WTC11 (cell line): Measurements from ENCODE around the gene ZBP1. TPM values are rescaled to one million over a fixed set of nuclear protein-coding genes. Genes with fewer than 3 reads are reported as not detected.

ENCODE experiments used
- ATAC-seq: fragments of 200-7000 bp; cut with Tn5 transposase; 2 replicates; pipeline ENCODE4 v1.10.0; 2021; ENCODE audit warnings: mild to moderate bottlenecking, moderate library complexity
- CTCF ChIA-PET: fragments of 300-600 bp; sonication (Branson Sonifier 250); formaldehyde crosslinking; loops from one replicate; lab custom pipeline; 2021; ENCODE audit warnings: antibody characterized with exemption; lab: Charles Lee
- POLR2A ChIA-PET: fragments of 350-600 bp; sonication (Branson Sonifier 250); formaldehyde crosslinking; loops from one replicate; lab custom pipeline; 2021; ENCODE audit warnings: antibody characterized with exemption; lab: Charles Lee
- DNase-seq: peaks from one replicate; pipeline ENCODE4 v3.0.0; 2021; ENCODE audit warnings: low spot score
- H3K27ac Mint-ChIP-seq: 2 replicates; pipeline ENCODE4 v1.8.0; 2021; ENCODE audit warnings: mixed read lengths
- H3K27me3 Mint-ChIP-seq: 2 replicates; pipeline ENCODE4 v1.8.0; 2021; ENCODE audit warnings: low read depth, mild to moderate bottlenecking, moderate library complexity, mixed read lengths
- H3K36me3 Mint-ChIP-seq: 2 replicates; pipeline ENCODE4 v1.8.0; 2021; ENCODE audit warnings: mixed read lengths
- H3K4me1 Mint-ChIP-seq: 2 replicates; pipeline ENCODE4 v1.8.0; 2022; ENCODE audit warnings: mixed read lengths
- H3K4me3 Mint-ChIP-seq: 2 replicates; pipeline ENCODE4 v1.8.0; 2021; ENCODE audit warnings: mild to moderate bottlenecking, moderate library complexity, mixed read lengths
- H3K9me3 Mint-ChIP-seq: 2 replicates; pipeline ENCODE4 v1.8.0; 2021; ENCODE audit warnings: mixed read lengths
- ATF1 ChIP-seq: sonication (generic); formaldehyde crosslinking; IDR thresholded peaks from 2 replicates; pipeline ENCODE4 v1.8.1; 2023; ENCODE audit warnings: mild to moderate bottlenecking, moderate library complexity, missing genetic modification reagents
- CREB1 ChIP-seq: sonication (generic); formaldehyde crosslinking; IDR thresholded peaks from 2 replicates; pipeline ENCODE4 v1.8.0; 2023; ENCODE audit warnings: mild to moderate bottlenecking, missing genetic modification reagents
- CREM ChIP-seq: sonication (generic); formaldehyde crosslinking; IDR thresholded peaks from 2 replicates; pipeline ENCODE4 v1.8.1; 2022; ENCODE audit warnings: mild to moderate bottlenecking, missing genetic modification reagents, moderate library complexity
- ELF4 ChIP-seq: sonication (generic); formaldehyde crosslinking; IDR thresholded peaks from 2 replicates; pipeline ENCODE4 v1.8.1; 2022; ENCODE audit warnings: low read depth, mild to moderate bottlenecking, moderate library complexity, missing genetic modification reagents
- EMX1 ChIP-seq: fragments of 250-450 bp; sonication (Bioruptor Pico); IDR thresholded peaks from 2 replicates; pipeline ENCODE4 v1.8.0; 2021; ENCODE audit warnings: mild to moderate bottlenecking
- ESRRA ChIP-seq: sonication (generic); formaldehyde crosslinking; IDR thresholded peaks from 2 replicates; pipeline ENCODE4 v1.8.1; 2022; ENCODE audit warnings: mild to moderate bottlenecking, missing genetic modification reagents, borderline replicate concordance
- ETV6 ChIP-seq: sonication (generic); formaldehyde crosslinking; IDR thresholded peaks from 2 replicates; pipeline ENCODE4 v1.8.1; 2022; ENCODE audit warnings: mild to moderate bottlenecking, missing genetic modification reagents
- HMGA2 ChIP-seq: fragments of 250-450 bp; sonication (Bioruptor Pico); IDR thresholded peaks from 2 replicates; pipeline ENCODE4 v1.4.0; 2021; ENCODE audit warnings: mild to moderate bottlenecking, moderate library complexity
- KAT7 ChIP-seq: sonication (generic); formaldehyde crosslinking; IDR thresholded peaks from 2 replicates; pipeline ENCODE4 v1.8.1; 2023; ENCODE audit warnings: missing genetic modification reagents, mild to moderate bottlenecking, borderline replicate concordance
- NFE2L1 ChIP-seq: sonication (generic); formaldehyde crosslinking; IDR thresholded peaks from 2 replicates; pipeline ENCODE4 v1.8.1; 2023; ENCODE audit warnings: missing genetic modification reagents
- NFYB ChIP-seq: sonication (generic); formaldehyde crosslinking; conservative IDR thresholded peaks from 2 replicates; pipeline ENCODE4 v1.8.0; 2022; ENCODE audit warnings: low read depth, missing genetic modification reagents
- NR2C2 ChIP-seq: sonication (generic); formaldehyde crosslinking; IDR thresholded peaks from 2 replicates; pipeline ENCODE4 v1.8.0; 2022; ENCODE audit warnings: mild to moderate bottlenecking, missing genetic modification reagents
- SMAD3 ChIP-seq: sonication (generic); formaldehyde crosslinking; IDR thresholded peaks from 2 replicates; pipeline ENCODE4 v1.8.0; 2022; ENCODE audit warnings: missing genetic modification reagents, mild to moderate bottlenecking, borderline replicate concordance
- ZMAT4 ChIP-seq: fragments of 250-450 bp; sonication (Bioruptor Pico); IDR thresholded peaks from 2 replicates; pipeline ENCODE4 v1.9.0; 2021; ENCODE audit warnings: mild to moderate bottlenecking
- ZNF671 ChIP-seq: fragments of 250-450 bp; sonication (Bioruptor Pico); IDR thresholded peaks from 2 replicates; pipeline ENCODE4 v1.8.0; 2021; ENCODE audit warnings: mild to moderate bottlenecking
- total RNA-seq: library from RNA; stranded (reverse); gene quantifications from 3 replicates; pipeline ENCODE4 v1.2.3, GENCODE V29; 2021
- TF ChIP-seq, protein P1 (sequence below): fragments of 250-450 bp; sonication (Bioruptor Pico); conservative IDR thresholded peaks from 2 replicates; pipeline ENCODE4 v1.9.0; 2021; ENCODE audit warnings: mild to moderate bottlenecking
- TF ChIP-seq, protein P2 (sequence below): sonication (generic); formaldehyde crosslinking; IDR thresholded peaks from 2 replicates; pipeline ENCODE4 v1.8.0; 2023; ENCODE audit warnings: missing genetic modification reagents, mild to moderate bottlenecking, borderline replicate concordance
- TF ChIP-seq, protein P3 (sequence below): fragments of 200-600 bp; IDR thresholded peaks from 2 replicates; pipeline ENCODE4 v1.8.0; 2022; ENCODE audit warnings: antibody characterized with exemption
- TF ChIP-seq, protein P4 (sequence below): sonication (generic); formaldehyde crosslinking; IDR thresholded peaks from 2 replicates; pipeline ENCODE4 v1.8.0; 2022; ENCODE audit warnings: mild to moderate bottlenecking, missing genetic modification reagents
- TF ChIP-seq, protein P5 (sequence below): sonication (generic); formaldehyde crosslinking; IDR thresholded peaks from 2 replicates; pipeline ENCODE4 v1.8.1; 2023; ENCODE audit warnings: mild to moderate bottlenecking, missing genetic modification reagents, moderate library complexity

The ZBP1 gene
- total RNA-seq, 1 experiment from 2014 or later = not detected

GRCh38 chr20:57584768-57585461, 35.3 kb downstream of the ZBP1 start:
- Mint-ChIP-seq H3K4me3 (no peak overlapping the region), H3K4me1 (peaks cover 15% of the 10 kb centered on the region), H3K27ac (no peak overlapping the region), H3K36me3 (peaks cover 5% of the 10 kb centered on the region; the same call in 1 of the 2 replicates), H3K9me3 (peaks cover 15% of the 10 kb centered on the region), H3K27me3 (peaks cover 3% of the 10 kb centered on the region; the same call in 1 of the 2 replicates)
- ATAC-seq = no peak
- DNase-seq = no peak
- TF ChIP-seq ZMAT4 (CRISPR knock-in tag) = no peak
- TF ChIP-seq, protein P1, sequence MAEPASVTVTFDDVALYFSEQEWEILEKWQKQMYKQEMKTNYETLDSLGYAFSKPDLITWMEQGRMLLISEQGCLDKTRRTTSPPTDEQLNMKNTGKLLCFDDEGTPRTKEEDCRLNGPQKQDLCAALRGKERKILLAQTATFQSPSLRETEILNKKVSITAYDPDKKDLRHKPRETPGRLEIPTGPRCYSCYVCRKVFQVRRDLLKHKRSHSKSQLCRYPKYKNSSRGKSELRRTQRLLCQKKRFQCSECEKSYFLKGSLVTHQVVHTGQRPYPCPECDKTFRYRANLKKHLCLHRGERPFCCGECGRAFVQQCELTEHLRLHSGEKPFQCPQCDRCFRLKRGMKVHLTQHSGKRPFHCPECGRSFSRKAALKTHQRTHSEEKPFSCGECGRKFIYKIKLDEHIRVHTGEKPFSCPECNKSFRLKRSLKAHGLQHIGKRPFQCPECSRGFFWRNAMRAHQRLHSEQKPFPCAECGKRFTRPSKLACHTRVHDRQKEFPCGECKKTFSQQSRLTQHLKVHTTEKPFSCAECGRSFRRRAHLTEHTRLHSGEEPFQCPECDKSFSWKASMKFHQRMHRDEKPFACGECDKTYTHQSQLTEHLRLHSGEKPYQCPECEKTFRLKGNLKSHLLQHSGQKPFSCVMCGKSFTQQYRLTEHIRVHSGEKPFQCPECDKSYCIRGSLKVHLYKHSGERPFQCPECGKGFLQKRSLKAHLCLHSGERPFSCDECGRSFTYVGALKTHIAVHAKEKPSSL = no peak
- TF ChIP-seq, protein P2, sequence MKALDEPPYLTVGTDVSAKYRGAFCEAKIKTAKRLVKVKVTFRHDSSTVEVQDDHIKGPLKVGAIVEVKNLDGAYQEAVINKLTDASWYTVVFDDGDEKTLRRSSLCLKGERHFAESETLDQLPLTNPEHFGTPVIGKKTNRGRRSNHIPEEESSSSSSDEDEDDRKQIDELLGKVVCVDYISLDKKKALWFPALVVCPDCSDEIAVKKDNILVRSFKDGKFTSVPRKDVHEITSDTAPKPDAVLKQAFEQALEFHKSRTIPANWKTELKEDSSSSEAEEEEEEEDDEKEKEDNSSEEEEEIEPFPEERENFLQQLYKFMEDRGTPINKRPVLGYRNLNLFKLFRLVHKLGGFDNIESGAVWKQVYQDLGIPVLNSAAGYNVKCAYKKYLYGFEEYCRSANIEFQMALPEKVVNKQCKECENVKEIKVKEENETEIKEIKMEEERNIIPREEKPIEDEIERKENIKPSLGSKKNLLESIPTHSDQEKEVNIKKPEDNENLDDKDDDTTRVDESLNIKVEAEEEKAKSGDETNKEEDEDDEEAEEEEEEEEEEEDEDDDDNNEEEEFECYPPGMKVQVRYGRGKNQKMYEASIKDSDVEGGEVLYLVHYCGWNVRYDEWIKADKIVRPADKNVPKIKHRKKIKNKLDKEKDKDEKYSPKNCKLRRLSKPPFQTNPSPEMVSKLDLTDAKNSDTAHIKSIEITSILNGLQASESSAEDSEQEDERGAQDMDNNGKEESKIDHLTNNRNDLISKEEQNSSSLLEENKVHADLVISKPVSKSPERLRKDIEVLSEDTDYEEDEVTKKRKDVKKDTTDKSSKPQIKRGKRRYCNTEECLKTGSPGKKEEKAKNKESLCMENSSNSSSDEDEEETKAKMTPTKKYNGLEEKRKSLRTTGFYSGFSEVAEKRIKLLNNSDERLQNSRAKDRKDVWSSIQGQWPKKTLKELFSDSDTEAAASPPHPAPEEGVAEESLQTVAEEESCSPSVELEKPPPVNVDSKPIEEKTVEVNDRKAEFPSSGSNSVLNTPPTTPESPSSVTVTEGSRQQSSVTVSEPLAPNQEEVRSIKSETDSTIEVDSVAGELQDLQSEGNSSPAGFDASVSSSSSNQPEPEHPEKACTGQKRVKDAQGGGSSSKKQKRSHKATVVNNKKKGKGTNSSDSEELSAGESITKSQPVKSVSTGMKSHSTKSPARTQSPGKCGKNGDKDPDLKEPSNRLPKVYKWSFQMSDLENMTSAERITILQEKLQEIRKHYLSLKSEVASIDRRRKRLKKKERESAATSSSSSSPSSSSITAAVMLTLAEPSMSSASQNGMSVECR (CRISPR knock-in tag) = no peak
- no peak for TF ChIP-seq ZNF671 (CRISPR knock-in tag)
- no peak for TF ChIP-seq EMX1
- TF ChIP-seq CREM (CRISPR knock-in tag) = no peak
- TF ChIP-seq CREB1 (CRISPR knock-in tag) = no peak
- TF ChIP-seq, protein P3, sequence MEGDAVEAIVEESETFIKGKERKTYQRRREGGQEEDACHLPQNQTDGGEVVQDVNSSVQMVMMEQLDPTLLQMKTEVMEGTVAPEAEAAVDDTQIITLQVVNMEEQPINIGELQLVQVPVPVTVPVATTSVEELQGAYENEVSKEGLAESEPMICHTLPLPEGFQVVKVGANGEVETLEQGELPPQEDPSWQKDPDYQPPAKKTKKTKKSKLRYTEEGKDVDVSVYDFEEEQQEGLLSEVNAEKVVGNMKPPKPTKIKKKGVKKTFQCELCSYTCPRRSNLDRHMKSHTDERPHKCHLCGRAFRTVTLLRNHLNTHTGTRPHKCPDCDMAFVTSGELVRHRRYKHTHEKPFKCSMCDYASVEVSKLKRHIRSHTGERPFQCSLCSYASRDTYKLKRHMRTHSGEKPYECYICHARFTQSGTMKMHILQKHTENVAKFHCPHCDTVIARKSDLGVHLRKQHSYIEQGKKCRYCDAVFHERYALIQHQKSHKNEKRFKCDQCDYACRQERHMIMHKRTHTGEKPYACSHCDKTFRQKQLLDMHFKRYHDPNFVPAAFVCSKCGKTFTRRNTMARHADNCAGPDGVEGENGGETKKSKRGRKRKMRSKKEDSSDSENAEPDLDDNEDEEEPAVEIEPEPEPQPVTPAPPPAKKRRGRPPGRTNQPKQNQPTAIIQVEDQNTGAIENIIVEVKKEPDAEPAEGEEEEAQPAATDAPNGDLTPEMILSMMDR = no peak
- no peak for TF ChIP-seq NFYB (CRISPR knock-in tag)
- TF ChIP-seq KAT7 = no peak
- TF ChIP-seq NFE2L1 (CRISPR knock-in tag) = no peak
- no peak for TF ChIP-seq HMGA2 (CRISPR knock-in tag)
- TF ChIP-seq ELF4 = no peak
- no peak for TF ChIP-seq ETV6
- TF ChIP-seq, protein P4, sequence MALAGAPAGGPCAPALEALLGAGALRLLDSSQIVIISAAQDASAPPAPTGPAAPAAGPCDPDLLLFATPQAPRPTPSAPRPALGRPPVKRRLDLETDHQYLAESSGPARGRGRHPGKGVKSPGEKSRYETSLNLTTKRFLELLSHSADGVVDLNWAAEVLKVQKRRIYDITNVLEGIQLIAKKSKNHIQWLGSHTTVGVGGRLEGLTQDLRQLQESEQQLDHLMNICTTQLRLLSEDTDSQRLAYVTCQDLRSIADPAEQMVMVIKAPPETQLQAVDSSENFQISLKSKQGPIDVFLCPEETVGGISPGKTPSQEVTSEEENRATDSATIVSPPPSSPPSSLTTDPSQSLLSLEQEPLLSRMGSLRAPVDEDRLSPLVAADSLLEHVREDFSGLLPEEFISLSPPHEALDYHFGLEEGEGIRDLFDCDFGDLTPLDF (CRISPR knock-in tag) = no peak
- TF ChIP-seq, protein P5, sequence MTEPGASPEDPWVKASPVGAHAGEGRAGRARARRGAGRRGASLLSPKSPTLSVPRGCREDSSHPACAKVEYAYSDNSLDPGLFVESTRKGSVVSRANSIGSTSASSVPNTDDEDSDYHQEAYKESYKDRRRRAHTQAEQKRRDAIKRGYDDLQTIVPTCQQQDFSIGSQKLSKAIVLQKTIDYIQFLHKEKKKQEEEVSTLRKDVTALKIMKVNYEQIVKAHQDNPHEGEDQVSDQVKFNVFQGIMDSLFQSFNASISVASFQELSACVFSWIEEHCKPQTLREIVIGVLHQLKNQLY = no peak
- no peak for TF ChIP-seq ESRRA (CRISPR knock-in tag)
- TF ChIP-seq ATF1 = no peak
- TF ChIP-seq NR2C2 = no peak
- TF ChIP-seq SMAD3 (CRISPR knock-in tag) = no peak
- ChIA-PET CTCF (interaction anchor here (1.5 kb wide), 1 partner anchor 8 kb away, joined by 3 read pairs; no protein-coding TSS in a partner anchor), POLR2A (no interaction called here)
